K562 (cell line): ENCODE data around the gene CACNA2D3. TPM values are rescaled to one million over a fixed set of nuclear protein-coding genes. Genes with fewer than 3 reads are reported as not detected.

Source experiments
- ATAC-seq: fragments of 200-7000 bp; cut with Tn5 transposase; 3 replicates; pipeline ENCODE4 v1.9.1; 2020; ENCODE audit warnings: moderate library complexity
- BruUV-seq: library from RNA; stranded (reverse); fragments of 400-500 nt; replicated peaks from 2 replicates; lab custom pipeline; 2021; lab: Mats Ljungman, UMichigan
- CTCF ChIA-PET: fragments of 300-600 bp; formaldehyde crosslinking; extraction: SDS; loops from one replicate; lab custom pipeline; 2021; ENCODE audit warnings: low intra/inter-chr PET ratio; lab: Yijun Ruan, JAX
- POLR2A ChIA-PET: fragments of 300-600, 350-650 bp; sonication (Branson Sonifier 250); formaldehyde crosslinking; extraction: SDS; loops from one replicate; lab custom pipeline; 2021; ENCODE audit warnings: antibody characterized with exemption, inconsistent platforms; lab: Yijun Ruan, JAX
- DNase-seq, 4 experiments: peaks; one replicate each; pipeline versions ENCODE4 v3.0.0 to v3.0.0-alpha.2; 2011 to 2018; ENCODE audit warnings: low spot score in 3 of 4, mixed read lengths in 3 of 4; ENCODE audit errors: extremely low read depth in 1 of 4
- FAIRE-seq: peaks from 2 replicates; lab custom pipeline; 2011; peaks lifted over from hg19 to GRCh38; lab: Jason Lieb, UNC
- H2AFZ ChIP-seq: 2 replicates; pipeline ENCODE4 v1.6.0; 2011; ENCODE audit warnings: low read depth, low read length, control low read depth, inconsistent platforms
- H3K27ac ChIP-seq: fragments of 200-600 bp; 3 replicates; pipeline ENCODE4 v1.8.0; 2011; ENCODE audit warnings: low read depth, mild to moderate bottlenecking, control low read depth, inconsistent platforms, low read length, moderate library complexity, mixed read lengths; ENCODE audit errors: extremely low read depth
- H3K27me3 ChIP-seq, 2 experiments: fragments of 300-600 bp in 1 of 2; 2 replicates in 1 of 2; 3 replicates in 1 of 2; pipeline versions ENCODE4 v1.6.0 to v1.8.0; 2011; ENCODE audit warnings: inconsistent platforms in 2 of 2, low read length in 2 of 2, mild to moderate bottlenecking in 1 of 2, mixed read lengths in 1 of 2, moderate library complexity in 1 of 2; ENCODE audit not compliant: control insufficient read depth in 2 of 2, insufficient read depth in 2 of 2
- H3K36me3 ChIP-seq: fragments of 300-600 bp; 3 replicates; pipeline ENCODE4 v1.8.0; 2011; ENCODE audit warnings: mild to moderate bottlenecking, low read length, inconsistent platforms; ENCODE audit not compliant: control insufficient read depth, insufficient read depth
- H3K4me1 ChIP-seq, 2 experiments: fragments of 200-600 bp in 1 of 2; replicated peaks in 1 of 2; 2 replicates in 1 of 2; 3 replicates in 1 of 2; pipeline versions ENCODE4 v1.5.1 to v1.8.0; 2011; ENCODE audit warnings: inconsistent platforms in 2 of 2, low read length in 2 of 2, mild to moderate bottlenecking in 1 of 2, mixed read lengths in 1 of 2, moderate library complexity in 1 of 2; ENCODE audit not compliant: control insufficient read depth in 2 of 2, insufficient read depth in 2 of 2
- H3K4me2 ChIP-seq: 2 replicates; pipeline ENCODE4 v1.6.1; 2011; ENCODE audit warnings: low read length, control low read depth, inconsistent platforms, mixed read lengths; ENCODE audit not compliant: insufficient read depth
- H3K4me3 ChIP-seq: fragments of 200-600 bp; sonication (generic), shearing (Covaris generic); 2 replicates; pipeline ENCODE4 v1.5.1; 2016; ENCODE audit warnings: control low read depth, inconsistent platforms
- H3K79me2 ChIP-seq: fragments of 200-600 bp; 3 replicates; pipeline ENCODE4 v1.8.0; 2011; ENCODE audit warnings: low read length, inconsistent platforms; ENCODE audit not compliant: control insufficient read depth, insufficient read depth
- H3K9ac ChIP-seq, 2 experiments: 2 replicates each; pipeline versions ENCODE4 v1.6.0 to v1.6.1; 2011; ENCODE audit warnings: low read depth in 2 of 2, low read length in 2 of 2, control low read depth in 1 of 2, inconsistent platforms in 1 of 2, mild to moderate bottlenecking in 1 of 2, mixed read lengths in 1 of 2; ENCODE audit not compliant: insufficient read depth in 1 of 2
- H3K9me1 ChIP-seq: one replicate; pipeline ENCODE4 v1.6.0; 2011; ENCODE audit warnings: inconsistent platforms, mild to moderate bottlenecking, low read length, moderate library complexity; ENCODE audit not compliant: control insufficient read depth, insufficient read depth
- H3K9me3 ChIP-seq: replicated peaks from 2 replicates; pipeline ENCODE4 v1.5.1; 2011; ENCODE audit warnings: low read depth, low read length, inconsistent platforms; ENCODE audit not compliant: control insufficient read depth, insufficient read depth
- H4K20me1 ChIP-seq: replicated peaks from 2 replicates; pipeline ENCODE4 v1.6.1; 2011; ENCODE audit warnings: low read length, inconsistent platforms, mixed read lengths; ENCODE audit not compliant: control insufficient read depth, insufficient read depth
- CHD4 ChIP-seq: fragments of 200-600 bp; sonication (generic); IDR thresholded peaks from 3 replicates; pipeline ENCODE4 v1.6.1; 2012; ENCODE audit warnings: low read depth, mild to moderate bottlenecking, mixed read lengths, low read length, inconsistent platforms; ENCODE audit not compliant: insufficient read depth, insufficient replicate concordance, poor library complexity, severe bottlenecking
- FOXJ3 ChIP-seq: sonication (generic); formaldehyde crosslinking; IDR thresholded peaks from 2 replicates; pipeline ENCODE4 v1.4.0; 2020; ENCODE audit warnings: mild to moderate bottlenecking, missing genetic modification reagents
- GABPB2 ChIP-seq: fragments of 250-450 bp; sonication (Bioruptor Pico); conservative IDR thresholded peaks from 2 replicates; pipeline ENCODE4 v1.5.1; 2021; ENCODE audit warnings: mild to moderate bottlenecking
- HDGF ChIP-seq: fragments of 450-650 bp; IDR thresholded peaks from 2 replicates; pipeline ENCODE4 v1.6.1; 2016
- KLF1 ChIP-seq: fragments of 450-650 bp; IDR thresholded peaks from 2 replicates; pipeline ENCODE4 v1.6.1; 2016; ENCODE audit warnings: missing genetic modification characterization, missing compliant biosample characterization
- SRSF7 ChIP-seq: fragments of 200-400 bp; formaldehyde crosslinking; optimal IDR thresholded peaks from 2 replicates; pipeline ENCODE3; 2017; ENCODE audit warnings: mild to moderate bottlenecking, low read depth, low read length
- SUPT5H ChIP-seq: fragments of 450-650 bp; IDR thresholded peaks from 2 replicates; pipeline ENCODE4 v1.6.1; 2016
- TAL1 ChIP-seq: fragments of 450-650 bp; IDR thresholded peaks from 2 replicates; pipeline ENCODE4 v1.6.1; 2016; ENCODE audit warnings: mild to moderate bottlenecking
- THAP12 ChIP-seq: fragments of 250-450 bp; sonication (Bioruptor Pico); IDR thresholded peaks from 2 replicates; pipeline ENCODE4 v1.9.0; 2021; ENCODE audit warnings: mild to moderate bottlenecking, inconsistent platforms
- ZNF274 ChIP-seq: IDR thresholded peaks from 2 replicates; pipeline ENCODE4 v1.6.1; 2011; ENCODE audit warnings: low read depth, mild to moderate bottlenecking, low read length, moderate library complexity, borderline replicate concordance
- ZNF609 ChIP-seq: sonication (generic); formaldehyde crosslinking; IDR thresholded peaks from 2 replicates; pipeline ENCODE4 v1.8.1; 2023; ENCODE audit warnings: missing genetic modification reagents, mild to moderate bottlenecking, borderline replicate concordance
- ZNF76 ChIP-seq: fragments of 250-450 bp; sonication (Bioruptor Pico); IDR thresholded peaks from 2 replicates; pipeline ENCODE4 v1.4.0; 2020; ENCODE audit warnings: mild to moderate bottlenecking, moderate library complexity, borderline replicate concordance
- ZNF778 ChIP-seq: fragments of 450-650 bp; formaldehyde crosslinking; IDR thresholded peaks from 2 replicates; pipeline ENCODE4 v1.4.0; 2020; ENCODE audit warnings: mild to moderate bottlenecking, moderate library complexity
- ZSCAN29 ChIP-seq: fragments of 450-650 bp; IDR thresholded peaks from 2 replicates; pipeline ENCODE4 v1.6.1; 2017
- WGBS: fragments of 100-300 bp; shearing (Covaris generic); methylation state at CpG from one replicate; pipeline ENCODE4 v1.1.6; 2016; ENCODE audit warnings: low coverage, mixed read lengths; ENCODE audit not compliant: insufficient coverage; ENCODE audit errors: missing lambda C conversion rate; 5-methylcytosine and 5-hydroxymethylcytosine counted together
- in situ Hi-C: fragments of 300-500 bp; cut with MboI; formaldehyde crosslinking; loops from 4 replicates; pipeline ENCODE4 v1.15.0; 2018; ENCODE audit warnings: inconsistent platforms, mixed read lengths
- intact Hi-C: fragments of 100-400 bp; cut with micrococcal nuclease; formaldehyde crosslinking; loops from 2 replicates; pipeline ENCODE4 v1.14.2; 2022
- polyA plus RNA-seq, 8 experiments: library from polyadenylated mRNA; depleted of rRNA in 4 of 8; stranded (reverse) in 5 of 8; unstranded in 3 of 8; fragments of >200 nt; fragmentation: Nextera tagmentation in 2 of 8; fragmentation: Illumina TruSeq in 1 of 8; extraction: Ambion mirVana in 2 of 8; extraction: Trizol in 1 of 8; gene quantifications; 2 replicates each; pipeline versions ENCODE4 v1.2.1 to v1.2.3, GENCODE V29; 2011 to 2014; ENCODE audit warnings: inconsistent platforms in 1 of 8, missing spikeins in 1 of 8
- total RNA-seq, 7 experiments: library from RNA; depleted of rRNA in 6 of 7; stranded (reverse); fragments of >200 nt in 6 of 7; fragmentation: Illumina TruSeq in 2 of 7; extraction: Trizol in 2 of 7; gene quantifications; 2 replicates each; pipeline versions ENCODE4 v1.2.1 to v1.2.3, GENCODE V29; 2011 to 2021; ENCODE audit warnings: low replicate concordance in 1 of 7

The CACNA2D3 gene
- total and polyA plus RNA-seq, 9 of the 15 experiments (the other 6 are each of a cell fraction or from before 2014, with no cell fraction given) = 0.01 TPM; not detected in 8

GRCh38 chr3:54784021-54784420, 661.7 kb downstream of the CACNA2D3 start:
- H3K9me1 ChIP-seq = no peaks in the 10 kb centered on the region
- CTCF ChIA-PET = no interaction called here
- FAIRE-seq = no peak
- no peaks in the 10 kb centered on the region for H4K20me1 ChIP-seq
- no TSS peak for BruUV-seq
- in situ Hi-C loops = no loop called here
- no peak overlapping the region for H2AFZ ChIP-seq
- intact Hi-C loops = no loop called here
- no peak overlapping the region for H3K9ac ChIP-seq
- TF ChIP-seq FOXJ3 (CRISPR knock-in tag) (no peak), ZNF609 (CRISPR knock-in tag) (no peak), HDGF (no peak), SUPT5H (no peak), ZNF274 (no peak), CHD4 (no peak), ZSCAN29 (no peak), GABPB2 (CRISPR knock-in tag) (no peak), ZNF778 (CRISPR knock-in tag) (no peak), SRSF7 (no peak), TAL1 (no peak), THAP12 (CRISPR knock-in tag) (no peak), ZNF76 (CRISPR knock-in tag) (no peak), KLF1 (tag) (no peak)
- TF ChIP-seq, all 486 proteins: peak for 0
- no peaks in the 10 kb centered on the region for H3K79me2 ChIP-seq
- no peak for ATAC-seq
- POLR2A ChIA-PET = no interaction called here
- 0% methylated on average over 5 of the region's 5 CpGs for WGBS
- H3K36me3 ChIP-seq = no peaks in the 10 kb centered on the region
- no peaks in the 10 kb centered on the region for H3K27me3 ChIP-seq
- no peak overlapping the region for H3K27ac ChIP-seq
- no peak for DNase-seq
- no peak overlapping the region for H3K4me3 ChIP-seq
- H3K4me1 ChIP-seq = no peaks in the 10 kb centered on the region
- no peaks in the 10 kb centered on the region for H3K9me3 ChIP-seq
- H3K4me2 ChIP-seq = no peak overlapping the region
